ENCODE results near the gene WDR74.
"Not testable (repeated sequence)": the region's sequence is repeated elsewhere in the genome, so short reads cannot be mapped to it uniquely, and the experiment has no call there.

The WDR74 gene

DNA sequence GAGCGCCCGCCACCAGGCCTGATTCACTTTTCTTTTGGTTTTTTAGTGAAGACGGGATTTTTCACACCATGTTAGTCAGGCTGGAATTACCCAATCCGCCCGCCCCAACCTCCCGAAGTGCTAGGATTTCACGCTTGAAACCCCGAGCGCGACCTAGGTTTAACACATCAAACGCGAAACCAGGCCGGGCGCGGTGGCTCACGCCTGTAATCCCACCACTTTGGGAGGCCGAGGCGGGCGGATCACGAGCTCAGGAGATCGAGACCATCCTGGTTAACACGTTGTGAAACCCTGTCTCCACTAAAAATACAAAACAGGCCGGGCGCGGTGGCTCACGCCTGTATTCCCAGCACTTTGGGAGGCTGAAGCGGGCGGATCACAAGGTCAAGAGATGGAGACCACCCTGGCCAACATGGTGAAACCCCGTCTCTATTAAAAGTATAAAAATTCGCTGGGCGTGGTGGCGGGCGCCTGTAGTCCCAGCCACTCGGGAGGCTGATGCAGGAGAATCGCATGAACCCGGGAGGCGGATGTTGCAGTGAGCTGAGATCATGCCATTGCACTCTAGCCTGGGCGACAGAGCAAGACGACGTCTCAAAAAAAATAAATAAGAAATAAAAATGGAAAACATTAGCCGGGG is 1.5 kb upstream of the WDR74 start:
- DNase-seq = not testable (repeated sequence)

DNA sequence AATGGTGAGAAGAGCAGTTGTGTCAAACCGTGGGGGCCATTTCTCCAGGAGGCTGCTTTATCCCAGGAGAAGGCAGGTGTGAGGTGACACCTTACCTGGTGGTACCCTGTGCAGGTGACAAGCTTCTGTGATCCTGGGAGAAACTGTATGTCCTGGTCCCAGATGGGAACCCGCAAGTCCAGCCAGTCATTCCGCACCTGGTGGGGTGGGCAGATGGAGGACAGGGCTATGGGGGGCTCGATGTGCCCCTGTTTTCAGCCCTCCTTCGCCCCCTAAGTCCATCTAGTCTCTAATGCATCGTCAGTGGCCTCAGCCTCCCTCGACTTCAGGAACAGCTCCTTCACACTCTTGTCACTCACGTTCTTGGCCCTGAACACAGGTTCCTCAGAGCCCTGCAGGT is 4.1 kb downstream of the WDR74 start:
- no peak for DNase-seq

DNA sequence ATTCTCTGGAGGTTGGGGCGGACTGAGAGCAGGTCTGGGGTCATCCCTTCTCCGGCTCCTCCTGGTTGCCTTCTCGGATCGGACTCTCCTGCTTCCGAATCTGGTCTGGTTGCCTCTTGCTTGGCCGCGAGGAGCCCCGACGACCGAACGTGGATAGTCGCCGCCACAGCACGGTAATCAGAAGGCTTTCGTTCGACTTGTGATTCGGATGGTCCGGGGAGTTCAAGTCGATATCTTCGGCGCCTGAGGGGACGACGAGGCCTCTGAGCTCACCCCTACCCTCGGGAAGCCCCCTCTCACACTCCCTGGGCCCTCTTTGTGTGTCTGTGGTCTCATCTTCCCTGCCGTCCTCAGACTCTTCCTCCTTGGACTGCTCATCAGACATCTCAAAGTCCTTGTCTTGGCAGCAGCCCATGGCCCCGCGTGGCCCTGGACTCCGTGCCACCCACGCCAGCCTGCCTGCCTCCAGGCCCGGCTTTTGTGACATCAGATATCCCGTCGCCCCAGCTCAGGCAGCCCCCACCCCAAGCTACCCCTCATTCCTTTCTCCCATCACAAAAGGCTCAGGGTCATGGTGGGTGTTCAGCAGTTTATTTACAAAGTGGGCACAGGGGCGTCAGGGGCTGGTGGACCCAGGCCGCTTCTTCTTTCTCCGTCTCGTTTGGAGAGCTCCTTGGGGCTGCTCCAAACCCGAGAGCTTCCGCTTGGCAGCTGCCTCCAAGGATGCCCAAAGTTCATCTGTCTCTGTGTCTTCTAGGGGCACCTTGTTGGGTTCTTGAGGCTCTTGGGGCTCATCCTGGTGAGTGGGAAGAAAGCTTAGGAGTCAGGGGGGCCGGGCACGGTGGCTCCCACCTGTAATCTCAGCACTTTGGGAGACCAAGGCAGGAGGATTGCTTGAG is 6.8 kb downstream of the WDR74 start, which contains the start of gene TEX54:
Gene TEX54 (minus strand): TSS at position 506 of the 899 bp plus-strand sequence.
- no peak for DNase-seq

DNA sequence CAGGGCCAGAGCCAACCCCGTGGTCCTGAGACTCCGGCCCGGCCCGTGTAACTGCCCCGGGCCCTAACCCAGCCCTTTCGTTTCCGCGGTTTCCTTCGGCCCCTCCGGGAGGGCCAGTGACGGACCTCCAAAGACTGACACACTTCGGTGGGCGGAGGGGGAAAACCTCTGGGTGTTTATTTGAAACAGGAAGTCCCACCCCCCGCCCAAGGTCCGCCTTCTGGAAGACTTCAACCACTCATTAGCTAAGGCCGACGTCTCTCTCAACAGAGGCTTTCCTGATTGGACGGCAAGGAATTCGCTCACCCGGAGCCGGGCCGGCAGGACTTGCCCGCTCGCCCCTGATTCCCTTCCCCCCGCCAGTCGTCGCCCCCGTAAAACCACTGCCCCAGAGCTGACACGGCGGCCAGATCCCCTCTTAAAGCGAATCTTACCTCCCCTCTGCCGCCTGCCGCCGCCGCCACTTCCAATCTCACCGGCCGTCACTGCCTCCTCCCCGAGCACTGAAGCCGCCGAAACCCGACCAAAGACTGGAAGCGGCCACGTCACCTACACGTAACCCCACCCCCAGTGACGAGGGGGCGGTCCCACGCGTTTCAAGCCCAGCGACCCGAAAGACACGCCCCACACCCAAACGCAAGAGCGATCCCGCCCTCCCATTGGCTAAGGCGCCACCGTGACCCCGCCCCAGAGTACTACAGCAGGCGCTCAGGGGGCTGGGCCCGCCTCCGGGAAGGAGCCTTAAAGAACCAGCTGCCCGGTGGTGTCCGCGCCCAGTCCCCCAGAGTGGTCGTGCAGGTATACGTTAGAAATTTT is 7.7 kb downstream of the WDR74 start, which contains the start of gene STX5:
Gene STX5 (minus strand): TSS at position 532 of the 816 bp plus-strand sequence. CDS start 808 bp downstream, outside the sequence.
- peak; percentile 91 for DNase-seq

DNA sequence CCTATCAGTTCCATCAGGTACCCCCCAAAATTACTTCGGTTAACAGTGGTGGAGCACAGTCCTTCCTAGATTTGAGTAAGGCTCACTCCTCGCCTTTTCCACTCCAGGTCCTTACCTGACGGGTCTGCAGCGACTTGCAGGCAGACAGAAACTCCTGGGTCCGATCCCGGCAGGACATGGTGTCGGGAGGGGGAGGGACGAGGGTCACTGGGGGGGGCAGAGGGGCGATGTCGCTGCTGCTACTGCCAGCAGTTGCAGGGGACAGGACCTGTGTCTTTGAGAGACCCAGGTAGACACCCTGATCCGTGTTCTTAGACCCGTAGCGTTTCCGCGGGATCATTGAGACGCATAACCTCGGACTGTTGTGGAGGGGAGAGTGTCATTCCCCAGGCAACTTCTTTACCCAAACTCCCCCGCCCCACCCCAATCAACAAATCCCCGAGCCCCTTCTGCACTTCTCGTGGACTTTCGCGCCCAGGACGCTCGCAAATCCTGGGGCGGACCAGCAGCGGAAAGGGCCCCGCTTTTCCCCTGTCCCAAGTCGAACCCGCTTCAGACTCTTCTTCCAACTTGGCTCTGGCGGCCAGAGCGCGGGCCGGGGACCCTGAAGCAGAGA is 8.4 kb downstream of the WDR74 start:
- DNase-seq = no peak

DNA sequence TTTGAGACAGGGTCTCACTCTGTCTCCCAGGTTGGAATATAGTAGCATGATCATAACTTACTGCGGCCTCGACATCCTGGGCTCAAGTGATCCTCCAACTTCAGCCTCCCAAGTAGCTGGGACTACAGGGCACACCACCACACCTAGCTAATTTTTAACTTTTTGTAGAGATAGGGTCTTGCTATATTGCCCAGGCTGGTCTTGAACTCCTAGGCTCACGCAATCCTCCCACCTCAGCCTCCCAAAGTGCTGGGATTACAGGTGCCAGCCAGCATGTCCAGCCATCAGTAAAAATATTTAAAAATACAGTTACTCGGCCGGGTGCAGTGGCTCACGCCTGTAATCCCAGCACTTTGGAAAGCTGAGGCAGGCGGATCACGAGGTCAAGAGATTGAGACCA is 11.3 kb downstream of the WDR74 start:
- not testable (repeated sequence) for DNase-seq

DNA sequence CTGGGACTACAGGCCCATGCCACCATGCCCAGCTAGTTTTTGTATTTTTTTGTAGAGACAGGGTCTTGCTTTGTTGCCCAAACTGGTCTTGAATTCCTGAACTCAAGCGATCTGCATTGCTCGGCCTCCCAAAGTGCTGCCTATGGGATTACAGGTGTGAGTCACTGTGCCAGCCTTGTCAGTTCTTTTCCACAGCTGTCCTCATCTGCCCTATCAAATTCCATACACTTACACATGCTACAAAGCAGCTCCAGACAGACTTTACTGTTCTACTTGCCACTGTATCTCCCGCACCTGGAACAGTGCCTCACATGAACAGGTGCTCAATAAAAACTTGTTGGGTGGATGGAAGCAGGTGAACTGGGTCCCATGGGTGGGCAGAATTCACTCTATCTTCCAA is 15.7 kb downstream of the WDR74 start:
- no peak for DNase-seq

DNA sequence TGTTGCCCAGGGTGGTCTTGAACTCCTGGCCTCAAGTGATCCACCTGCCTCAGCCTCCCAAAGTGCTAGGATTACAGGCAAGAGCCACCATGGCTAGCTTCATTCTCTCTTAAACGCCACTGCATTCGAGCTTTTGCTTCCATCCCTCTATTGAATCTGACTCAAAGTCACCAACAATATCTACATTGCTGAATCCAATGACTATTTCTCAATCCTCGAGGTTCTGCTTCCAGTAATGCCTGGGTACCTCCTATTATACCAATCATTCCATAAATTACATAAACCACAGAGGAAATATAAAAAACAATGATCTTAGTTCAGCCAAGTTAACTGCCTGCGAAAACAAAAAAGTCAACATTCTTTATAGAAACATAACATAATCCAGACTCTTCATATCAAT is 22.3 kb downstream of the WDR74 start:
- no peak for DNase-seq

DNA sequence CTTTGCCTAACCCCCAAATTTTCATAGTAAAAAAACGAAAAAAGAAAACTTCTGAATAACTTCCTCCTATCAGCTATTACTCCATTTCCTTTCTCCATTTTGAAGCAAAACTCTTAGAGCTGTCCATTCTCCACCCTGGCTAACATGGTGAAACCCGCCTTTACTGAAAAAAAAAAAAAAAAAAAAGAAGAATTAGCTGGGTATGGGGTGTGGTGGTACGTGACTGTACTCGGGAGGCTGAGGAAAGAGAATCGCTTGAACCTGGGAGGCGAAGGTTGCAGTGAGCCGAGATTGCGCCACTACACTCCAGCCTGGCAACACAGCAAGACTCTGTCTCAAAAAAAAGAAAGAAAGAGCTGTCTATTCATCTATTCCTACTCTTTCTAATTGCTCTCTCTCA is 22.8 kb downstream of the WDR74 start:
- no peak for DNase-seq

DNA sequence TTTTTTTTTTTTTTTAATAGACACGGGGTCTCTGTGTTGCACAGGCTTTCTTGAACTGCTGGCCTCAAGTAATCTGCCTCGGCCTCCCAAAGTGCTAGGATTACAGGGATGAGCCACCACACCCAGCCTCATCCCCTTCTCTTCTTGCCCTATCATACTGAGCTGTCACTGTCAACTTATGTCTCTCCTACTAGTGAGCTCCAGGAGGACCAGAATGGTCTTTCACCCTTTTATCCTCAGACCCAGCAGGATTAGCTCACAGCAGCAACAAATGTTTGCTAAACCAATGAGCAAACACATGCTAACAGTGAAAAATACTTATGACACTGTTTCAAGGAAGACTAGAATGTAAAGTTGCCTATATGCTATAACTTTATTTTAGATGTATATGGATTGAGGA is 27.7 kb downstream of the WDR74 start:
- DNase-seq = no peak

DNA sequence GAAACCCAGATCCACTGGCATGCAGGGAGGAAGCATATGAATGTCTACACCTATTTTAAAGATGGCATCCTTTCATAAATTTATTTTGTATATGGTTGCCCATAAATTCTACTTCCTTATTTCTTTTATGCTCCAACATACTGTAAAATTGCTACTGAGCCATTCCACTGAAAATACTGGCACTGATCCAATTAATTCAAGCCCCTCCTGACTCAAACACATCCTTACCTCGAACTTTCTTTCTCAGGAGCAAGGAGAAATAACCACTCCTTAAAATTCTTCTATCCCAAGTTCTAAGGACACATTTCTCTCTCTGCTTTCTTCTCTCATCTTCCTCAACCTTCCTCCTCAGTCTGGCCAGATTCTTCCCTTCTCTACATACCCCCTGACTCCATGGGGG is 28.6 kb downstream of the WDR74 start:
- DNase-seq = no peak

DNA sequence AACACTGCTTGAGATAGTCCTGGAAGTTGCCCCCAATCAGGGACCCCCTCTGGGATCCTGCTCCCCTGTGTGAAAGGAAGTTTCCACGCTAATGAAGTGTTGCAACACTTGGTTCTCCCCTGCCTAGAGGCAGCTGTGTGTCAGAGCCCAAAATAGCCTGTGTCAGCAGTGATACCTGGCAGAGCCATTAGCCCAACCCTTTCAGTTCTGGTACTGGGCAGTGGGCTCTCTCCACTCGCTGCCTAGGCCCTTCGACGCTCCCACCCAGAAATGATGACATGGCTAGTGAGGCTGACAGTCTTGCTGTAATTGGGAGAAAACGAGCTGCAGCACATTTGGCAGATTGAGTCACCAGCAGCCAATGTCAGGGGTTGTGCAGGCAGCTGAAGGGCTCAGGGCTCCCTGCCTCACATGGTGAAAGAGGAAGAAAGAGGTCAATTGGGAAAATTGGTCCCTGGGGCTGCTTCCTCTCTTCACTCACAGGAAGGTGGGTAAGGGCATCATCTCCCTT is 32.7 kb downstream of the WDR74 start:
- DNase-seq = no peak

DNA sequence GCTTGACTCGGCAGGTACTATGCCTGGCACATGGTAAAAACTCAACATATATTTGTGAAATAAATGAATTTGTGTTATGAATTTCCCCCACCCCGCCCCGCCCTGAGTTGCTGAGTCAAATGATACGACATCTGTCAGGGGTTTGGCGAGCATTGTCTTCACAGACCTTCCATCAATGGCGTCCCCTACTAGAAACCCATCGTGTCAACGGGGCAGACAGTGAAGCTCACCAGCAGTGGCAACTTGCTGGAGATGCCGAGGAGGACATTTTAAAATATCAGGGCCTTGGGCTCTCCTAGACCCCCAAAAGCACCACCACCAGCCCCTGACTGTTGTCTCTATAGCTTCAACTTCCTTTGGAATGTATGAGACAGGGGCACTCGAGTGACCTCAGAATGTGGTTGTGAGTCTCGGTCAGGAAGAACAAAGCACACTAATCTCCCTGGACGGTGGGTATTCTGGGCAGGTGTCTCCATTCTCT is 33.4 kb downstream of the WDR74 start:
- peak; percentile 21 for DNase-seq

DNA sequence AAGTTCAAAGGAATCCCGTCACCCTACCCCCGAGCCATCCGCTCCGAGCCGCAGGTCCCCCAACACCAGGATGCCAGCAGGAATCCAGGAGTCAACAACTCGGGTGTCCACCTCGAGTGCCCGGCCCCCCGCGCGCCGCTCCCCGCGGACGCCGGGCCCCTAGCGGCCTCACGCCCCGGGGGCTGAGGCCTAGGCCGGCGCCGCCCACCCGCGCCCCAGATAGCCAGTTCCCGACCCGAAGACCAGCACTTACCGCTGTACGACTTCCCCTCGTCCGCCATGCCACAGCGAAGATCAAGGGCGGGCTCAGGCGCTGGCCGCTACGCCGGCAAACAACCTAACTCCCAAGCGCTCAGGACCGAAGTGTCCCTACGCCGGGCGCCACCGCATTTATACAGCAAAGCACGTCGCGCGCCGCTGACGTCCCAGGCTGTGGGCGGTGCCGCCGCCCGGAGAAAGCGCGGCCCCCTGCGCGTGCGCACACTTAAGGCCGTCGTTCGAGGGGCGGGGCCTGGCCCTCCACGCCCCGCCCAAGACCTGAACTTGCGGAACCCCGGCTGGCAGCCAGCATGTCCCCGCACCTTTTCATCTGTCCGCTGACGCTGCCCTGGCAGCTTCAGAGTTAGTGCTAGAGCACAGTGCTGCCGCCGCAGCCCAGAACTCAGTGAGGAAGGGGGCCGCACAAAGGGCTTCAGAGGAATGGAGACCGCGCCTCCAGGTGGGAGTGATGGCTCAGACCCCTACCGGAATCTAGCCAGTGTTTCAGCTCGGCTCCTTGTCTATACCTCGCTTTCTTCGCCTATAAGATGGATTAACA is 34.1 kb downstream of the WDR74 start, which contains the start of gene NXF1:
Gene NXF1 (minus strand): TSS at position 365 of the 817 bp plus-strand sequence. CDS start 84 bp downstream, at position 281.
- DNase-seq = peak; percentile 33

DNA sequence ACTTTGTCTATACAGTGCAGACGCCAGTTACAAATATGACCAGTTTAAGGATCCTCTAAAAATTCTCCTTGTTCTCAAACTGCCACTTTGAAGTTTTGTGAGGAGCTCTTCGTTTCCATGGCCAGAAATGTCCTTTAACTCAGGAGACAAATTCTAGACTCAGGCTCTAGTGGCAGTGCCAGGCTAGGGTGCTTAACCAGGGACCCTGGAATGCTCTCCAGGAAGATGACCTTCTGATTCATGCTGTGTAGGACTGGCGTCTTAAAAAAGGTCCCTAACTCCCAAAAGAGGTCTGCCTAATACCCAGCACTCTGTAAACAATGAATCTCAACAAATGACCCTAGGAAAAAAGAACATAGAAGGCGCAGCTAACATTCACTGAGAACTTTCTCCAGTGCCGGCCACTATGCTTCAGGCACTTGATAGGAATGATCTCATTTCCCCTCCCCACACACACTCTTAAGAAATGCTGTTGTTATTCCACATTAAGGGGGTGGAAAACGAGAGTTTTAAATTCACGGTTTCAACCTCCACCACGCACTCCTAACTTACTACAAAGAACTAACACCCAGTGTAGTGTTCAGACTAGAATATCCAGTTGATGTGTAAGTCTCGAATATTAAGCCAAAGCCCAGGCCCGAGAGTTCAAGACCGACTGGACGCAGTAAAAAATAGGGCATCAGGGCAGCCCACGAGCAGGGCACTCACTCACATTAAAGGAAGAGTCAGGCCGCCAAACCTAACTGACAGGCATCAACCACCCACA is 34.9 kb downstream of the WDR74 start:
- no peak for DNase-seq

DNA sequence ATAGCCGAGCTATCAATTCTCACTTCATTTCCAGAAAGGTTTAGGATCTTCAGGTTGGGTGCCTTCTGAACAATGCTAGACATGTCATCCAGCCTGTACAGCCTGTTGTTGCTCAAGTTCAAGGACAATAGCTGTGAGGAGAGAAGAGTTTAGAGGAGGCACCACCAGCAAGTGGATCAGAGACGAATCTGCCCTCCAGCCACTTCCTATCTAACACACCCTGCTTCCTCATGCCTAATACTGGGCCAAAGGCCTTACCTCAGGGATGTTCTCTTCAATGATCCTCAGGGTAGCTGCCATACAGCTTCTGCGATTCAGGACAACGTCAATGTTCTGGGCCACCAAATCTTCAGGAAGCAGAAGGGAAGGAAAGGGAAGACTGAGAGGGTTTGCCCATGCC is 38.3 kb downstream of the WDR74 start:
- DNase-seq = no peak

DNA sequence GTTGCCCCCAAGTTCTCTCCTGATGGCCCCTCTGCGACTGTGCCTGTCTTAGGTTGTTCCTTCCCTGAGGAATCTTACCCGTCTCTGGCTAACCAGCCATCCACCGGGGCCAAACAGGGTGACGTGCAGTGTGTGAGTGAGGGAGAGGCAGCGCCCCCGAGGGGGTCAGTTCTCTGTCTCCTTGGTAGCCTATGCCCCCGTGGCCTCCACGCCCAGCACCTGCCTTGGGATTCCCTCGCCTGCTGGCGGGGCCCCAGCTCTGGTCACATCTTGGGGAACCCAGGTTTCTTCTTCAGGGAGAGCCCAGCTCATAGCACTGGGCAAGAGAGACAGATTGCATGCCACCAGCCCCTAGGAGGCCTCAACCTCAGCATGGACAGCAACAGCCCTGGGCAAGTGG is 39.9 kb downstream of the WDR74 start:
- DNase-seq = no peak

DNA sequence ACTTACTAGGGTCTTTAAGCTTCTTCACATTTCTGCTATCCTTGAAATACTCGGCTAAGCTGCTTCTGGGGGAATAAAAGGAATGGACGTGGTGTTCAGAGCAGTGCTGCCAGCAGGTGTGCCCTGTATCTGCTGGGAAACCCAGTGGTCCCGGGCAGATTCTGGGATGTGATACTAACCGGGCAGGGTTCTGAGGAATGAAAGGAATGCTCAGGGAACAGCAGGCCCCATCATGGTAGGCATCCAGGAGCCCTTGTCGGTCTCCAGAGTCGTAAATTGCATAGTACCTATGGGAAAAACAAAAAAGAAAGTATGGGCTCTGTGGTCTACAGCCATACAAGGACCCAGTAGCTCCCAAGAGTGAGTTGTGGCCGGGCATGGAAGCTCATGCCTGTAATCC is 43.1 kb downstream of the WDR74 start:
- DNase-seq = no peak

DNA sequence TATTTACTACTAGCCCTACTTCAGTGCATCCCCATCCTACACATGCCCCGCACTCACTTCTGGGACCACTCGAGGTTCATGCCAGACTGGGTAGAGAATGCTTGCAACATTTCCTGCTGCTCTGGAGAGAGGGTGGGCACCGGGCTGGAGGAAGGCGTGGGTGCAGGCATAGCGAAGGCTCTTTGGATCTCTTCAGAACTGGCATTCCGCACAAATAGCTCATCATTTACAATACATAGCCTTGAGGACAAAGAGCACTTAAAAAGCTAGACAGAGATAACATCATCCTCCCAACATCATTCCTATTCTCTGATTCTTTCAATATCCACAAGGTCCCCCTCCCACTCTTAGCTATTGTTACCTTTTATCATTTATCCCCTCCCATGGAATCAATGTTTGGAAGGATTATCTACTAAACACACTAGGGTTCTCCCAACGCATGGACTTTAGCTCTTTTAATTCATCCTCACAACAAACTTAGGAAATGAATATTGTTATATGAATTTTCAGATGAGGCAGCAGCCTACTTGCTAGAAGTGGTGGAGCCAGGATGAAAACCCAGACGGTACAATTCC is 45.1 kb downstream of the WDR74 start:
- DNase-seq = no peak

DNA sequence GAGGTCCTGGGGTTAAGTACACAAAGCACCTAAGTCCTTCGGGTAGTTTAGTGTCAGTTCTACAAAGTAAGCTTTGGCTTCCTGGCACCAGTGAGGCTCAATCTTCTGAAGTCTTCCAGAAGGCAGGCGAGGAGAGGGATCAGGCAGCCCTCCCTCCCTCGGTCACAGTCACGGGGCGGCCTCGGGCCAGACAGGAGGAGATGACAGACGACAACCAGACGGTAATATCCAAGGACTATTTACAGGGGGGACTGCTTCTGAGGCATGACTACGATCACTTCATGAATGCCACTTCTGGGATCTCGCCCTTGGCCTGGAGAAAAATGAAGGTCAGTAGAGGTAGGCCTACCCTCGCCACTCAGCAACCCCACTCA is 47.2 kb downstream of the WDR74 start:
- no peak for DNase-seq
